Mesothelial cell of epicardium (in vitro differentiated cells): ENCODE results near the gene NWD2. TPM values are rescaled to one million over a fixed set of nuclear protein-coding genes. Genes with fewer than 3 reads are reported as not detected.

Source experiments
- DNase-seq, 2 experiments: peaks; one replicate each; pipeline ENCODE4 v3.0.0; 2021; ENCODE audit warnings: low spot score in 2 of 2; ENCODE audit not compliant: unreplicated experiment in 2 of 2
- H3K27ac Mint-ChIP-seq: 2 replicates; pipeline ENCODE4 v1.8.0; 2021; ENCODE audit warnings: mixed read lengths
- H3K27me3 Mint-ChIP-seq: 2 replicates; pipeline ENCODE4 v1.8.0; 2021; ENCODE audit warnings: low read depth, mixed read lengths
- H3K36me3 Mint-ChIP-seq: 2 replicates; pipeline ENCODE4 v1.8.0; 2021; ENCODE audit warnings: mixed read lengths
- H3K4me1 Mint-ChIP-seq: 2 replicates; pipeline ENCODE4 v1.8.0; 2021; ENCODE audit warnings: mixed read lengths
- H3K4me3 Mint-ChIP-seq: 2 replicates; pipeline ENCODE4 v1.8.0; 2021; ENCODE audit warnings: mild to moderate bottlenecking, moderate library complexity, mixed read lengths
- H3K9me3 Mint-ChIP-seq: 2 replicates; pipeline ENCODE4 v1.8.0; 2021; ENCODE audit warnings: mixed read lengths
- CTCF ChIP-seq: fragments of 200-600 bp; sonication (generic); IDR thresholded peaks from one replicate; pipeline ENCODE4 v1.5.0; 2021; ENCODE audit warnings: antibody characterized with exemption; ENCODE audit not compliant: unreplicated experiment
- total RNA-seq: library from RNA; stranded (reverse); gene quantifications from 3 replicates; pipeline ENCODE4 v1.2.1, GENCODE V29; 2021

The NWD2 gene
- total RNA-seq, 1 donor from 2014 or later, result 0.02 TPM

GRCh38 chr4:37475776-37476175 lies 231.2 kb downstream of the NWD2 start:
- H3K27me3 Mint-ChIP-seq, result no peaks in the 10 kb centered on the region
- no peak overlapping the region for H3K4me3 Mint-ChIP-seq
- H3K36me3 Mint-ChIP-seq, result peaks cover 2% of the 10 kb centered on the region
- DNase-seq, result no peak
- peaks cover 48% of the 10 kb centered on the region for H3K4me1 Mint-ChIP-seq
- H3K27ac Mint-ChIP-seq, result peak overlapping the region; percentile 19
- no peak for TF ChIP-seq CTCF
- H3K9me3 Mint-ChIP-seq, result peaks cover 4% of the 10 kb centered on the region

GRCh38 chr4:37476256-37476655 lies 231.7 kb downstream of the NWD2 start:
- TF ChIP-seq CTCF, result no peak
- no peaks in the 10 kb centered on the region for H3K27me3 Mint-ChIP-seq
- peak overlapping the region; percentile 19 for H3K27ac Mint-ChIP-seq
- no peak overlapping the region for H3K4me3 Mint-ChIP-seq
- peaks cover 2% of the 10 kb centered on the region for H3K36me3 Mint-ChIP-seq
- H3K4me1 Mint-ChIP-seq, result peaks cover 50% of the 10 kb centered on the region
- H3K9me3 Mint-ChIP-seq, result peaks cover 4% of the 10 kb centered on the region
- DNase-seq, result no peak

- H3K27me3 Mint-ChIP-seq, result no peaks in the 10 kb centered on the region
- peaks cover 53% of the 10 kb centered on the region for H3K4me1 Mint-ChIP-seq
- DNase-seq, result no peak
- H3K36me3 Mint-ChIP-seq, result peaks cover 2% of the 10 kb centered on the region
- no peak for TF ChIP-seq CTCF
- no peak overlapping the region for H3K27ac Mint-ChIP-seq
- H3K9me3 Mint-ChIP-seq, result peaks cover 4% of the 10 kb centered on the region
- no peak overlapping the region for H3K4me3 Mint-ChIP-seq
Measured at GRCh38 chr4:37476691-37477090, 232.1 kb downstream of the NWD2 start.

GRCh38 chr4:37477126-37477525 lies 232.6 kb downstream of the NWD2 start:
- H3K27ac Mint-ChIP-seq, result peak overlapping the region; percentile 7
- H3K36me3 Mint-ChIP-seq, result peaks cover 2% of the 10 kb centered on the region
- TF ChIP-seq CTCF, result no peak
- H3K27me3 Mint-ChIP-seq, result no peaks in the 10 kb centered on the region
- H3K9me3 Mint-ChIP-seq, result peaks cover 7% of the 10 kb centered on the region
- H3K4me3 Mint-ChIP-seq, result no peak overlapping the region
- peaks cover 51% of the 10 kb centered on the region for H3K4me1 Mint-ChIP-seq
- no peak for DNase-seq

- Mint-ChIP-seq H3K4me3 (no peak overlapping the region), H3K27me3 (no peaks in the 10 kb centered on the region), H3K36me3 (peaks cover 3% of the 10 kb centered on the region), H3K4me1 (peaks cover 49% of the 10 kb centered on the region), H3K27ac (peak overlapping the region; percentile 55), H3K9me3 (peaks cover 9% of the 10 kb centered on the region)
- DNase-seq, result no peak
- no peak for TF ChIP-seq CTCF
Measured at GRCh38 chr4:37478151-37478550, 233.6 kb downstream of the NWD2 start.

GRCh38 chr4:37480509-37480908 lies 236.0 kb downstream of the NWD2 start:
- peak overlapping the region; percentile 72 for H3K27ac Mint-ChIP-seq
- no peak for DNase-seq

More at GRCh38 chr4:37480509-37480908, 236.0 kb downstream of the NWD2 start:
- no peak for TF ChIP-seq CTCF
- peaks cover 37% of the 10 kb centered on the region for H3K4me1 Mint-ChIP-seq
- H3K36me3 Mint-ChIP-seq, result peaks cover 9% of the 10 kb centered on the region
- no peak overlapping the region for H3K4me3 Mint-ChIP-seq
- H3K27me3 Mint-ChIP-seq, result no peaks in the 10 kb centered on the region
- peaks cover 15% of the 10 kb centered on the region for H3K9me3 Mint-ChIP-seq
